A673 (cell line): ENCODE results near the gene ATP8A1.

Source experiments
- CTCF ChIP-seq: fragments of 300-800, 200-600 bp; sonication (generic); conservative IDR thresholded peaks from 2 replicates; pipeline ENCODE4 v1.5.1; 2017; ENCODE audit warnings: low read depth, mild to moderate bottlenecking, antibody characterized with exemption, low read length, moderate library complexity, mixed read lengths
- EZH2 ChIP-seq: fragments of 200-600 bp; sonication (generic); IDR thresholded peaks from 2 replicates; pipeline ENCODE4 v1.6.1; 2017; ENCODE audit warnings: borderline replicate concordance, low read depth, mild to moderate bottlenecking, mixed read lengths, antibody characterized with exemption, low read length; ENCODE audit not compliant: poor library complexity, severe bottlenecking

DNA sequence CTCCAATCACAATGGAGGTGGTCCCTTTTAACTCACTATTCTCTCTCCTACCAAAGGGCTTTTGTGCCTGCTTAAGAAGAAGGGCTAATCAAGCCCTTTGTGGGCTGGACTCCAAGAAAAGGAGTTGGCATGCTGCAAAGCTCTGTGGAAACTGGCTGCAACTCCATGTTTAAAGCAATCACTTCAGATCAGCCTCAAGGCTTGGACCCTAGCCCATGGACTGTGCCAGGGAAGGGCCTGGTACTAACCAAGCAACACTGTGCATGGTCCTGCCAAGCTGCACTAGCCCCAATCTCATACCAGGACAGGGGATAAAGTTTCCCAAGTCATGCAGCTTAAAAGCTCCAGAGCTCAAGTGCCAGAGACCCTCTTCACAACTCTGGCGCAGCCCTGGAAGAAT lies 86.7 kb downstream of the ATP8A1 start:
- no peak for TF ChIP-seq CTCF
- TF ChIP-seq EZH2, result no peak
